GM21737 (cell line): ENCODE measurements around the gene ANKUB1.
A peak's percentile ranks its signal among the peaks of the same experiment; 100 is the strongest.
"Not testable (repeated sequence)": the region's sequence is repeated elsewhere in the genome, so short reads cannot be mapped to it uniquely, and the experiment has no call there.

Source experiments
- ATAC-seq: cut with Tn5 transposase; IDR thresholded peaks from one replicate; pipeline ENCODE4 v1.9.1; 2021; ENCODE audit warnings: mild to moderate bottlenecking, moderate library complexity; ENCODE audit not compliant: unreplicated experiment

The ANKUB1 gene, protein sequence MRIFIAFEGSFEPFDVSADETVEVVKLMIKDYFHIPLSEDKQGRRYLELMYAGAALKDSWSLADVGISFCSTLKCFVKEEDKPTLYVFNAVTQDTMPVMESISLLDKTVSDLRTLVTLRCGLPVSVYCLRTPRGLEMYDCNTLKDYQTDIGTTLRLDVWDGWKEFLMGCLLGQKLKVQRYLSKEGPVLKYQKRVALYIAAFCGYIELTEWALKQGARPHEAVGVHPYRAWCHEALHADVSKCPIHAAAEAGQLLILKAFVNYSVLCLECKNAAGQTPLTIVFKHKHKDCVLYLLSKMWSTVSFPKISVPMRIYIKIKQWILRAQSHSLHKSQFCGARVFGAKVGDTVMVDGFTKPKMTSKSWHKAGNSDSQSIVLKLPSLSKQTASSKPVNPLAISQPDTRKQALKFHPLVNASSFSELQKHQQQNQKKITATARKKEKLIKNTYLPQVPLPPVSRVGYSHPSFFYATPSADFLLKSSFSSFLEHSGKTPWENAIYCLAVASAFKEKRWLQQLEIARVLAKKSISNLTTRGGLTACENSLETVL

GRCh38 chr3:149792452-149793270 lies at the start of gene ANKUB1:
TSS of gene ANKUB1 (minus strand) at chr3:149792554. CDS start at chr3:149792366, 188 bp downstream.
- ATAC-seq: no peak

DNA sequence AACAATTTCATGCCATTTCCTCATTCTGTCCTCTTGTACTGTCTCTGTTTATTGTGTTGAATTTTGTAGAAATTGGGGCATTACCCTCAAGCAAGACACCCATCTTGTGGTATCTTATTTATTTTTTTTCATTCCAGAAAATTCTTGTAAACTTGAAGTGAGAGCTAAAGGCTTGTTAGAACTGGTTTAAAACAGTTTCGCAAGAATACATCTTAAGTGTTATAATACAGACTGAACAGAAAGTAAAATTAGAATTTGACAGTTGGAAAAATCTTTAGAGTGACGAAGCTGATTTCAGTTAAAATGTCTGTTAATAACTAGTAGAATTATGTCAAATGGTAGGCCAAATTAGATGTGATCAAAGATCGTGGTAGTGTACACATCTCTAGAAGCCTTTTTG lies 47.5 kb upstream of the ANKUB1 start:
- ATAC-seq: no peak

DNA sequence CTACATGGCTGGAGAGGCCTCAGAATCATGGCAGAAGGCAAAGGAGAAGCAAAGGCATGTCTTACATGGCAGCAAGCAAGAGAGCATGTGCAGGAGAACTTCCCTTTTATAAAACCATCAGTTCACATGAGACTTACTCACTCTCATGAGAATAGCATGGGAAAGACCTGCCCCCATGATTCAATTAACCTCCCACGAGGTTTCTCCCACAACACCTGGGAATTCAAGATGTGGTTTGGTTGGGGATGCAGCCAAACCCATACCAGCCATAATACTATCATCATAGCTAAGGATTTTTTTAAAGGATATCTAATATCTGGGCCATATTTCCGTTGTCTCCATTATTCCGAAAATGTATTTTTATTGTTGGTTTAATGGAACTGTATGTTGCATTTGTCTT lies 47.1 kb upstream of the ANKUB1 start:
- not testable (repeated sequence) for ATAC-seq

GRCh38 chr3:149838491-149838890 lies 46.1 kb upstream of the ANKUB1 start:
- not testable (repeated sequence) for ATAC-seq

GRCh38 chr3:149833241-149833640 lies 40.9 kb upstream of the ANKUB1 start:
- ATAC-seq: no peak

DNA sequence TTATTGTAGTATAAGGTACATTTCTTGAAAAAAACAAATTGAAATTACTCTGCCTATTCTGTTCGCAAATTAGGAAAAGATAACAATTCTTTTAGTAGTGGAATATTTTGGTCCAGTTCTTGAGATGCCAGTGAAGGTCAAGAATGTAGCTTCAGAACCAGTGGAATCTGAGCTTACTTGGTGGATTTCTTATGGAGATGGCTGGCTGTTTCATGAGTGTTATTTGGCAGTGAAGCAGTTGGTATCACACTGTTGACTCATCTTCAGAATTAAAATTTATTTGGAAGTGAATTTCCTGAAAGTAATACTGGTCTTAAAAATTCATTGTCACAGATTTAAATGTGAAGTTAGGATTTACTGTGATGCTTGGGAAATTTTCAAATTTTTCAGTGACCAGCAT lies 39.7 kb upstream of the ANKUB1 start:
- no peak for ATAC-seq

DNA sequence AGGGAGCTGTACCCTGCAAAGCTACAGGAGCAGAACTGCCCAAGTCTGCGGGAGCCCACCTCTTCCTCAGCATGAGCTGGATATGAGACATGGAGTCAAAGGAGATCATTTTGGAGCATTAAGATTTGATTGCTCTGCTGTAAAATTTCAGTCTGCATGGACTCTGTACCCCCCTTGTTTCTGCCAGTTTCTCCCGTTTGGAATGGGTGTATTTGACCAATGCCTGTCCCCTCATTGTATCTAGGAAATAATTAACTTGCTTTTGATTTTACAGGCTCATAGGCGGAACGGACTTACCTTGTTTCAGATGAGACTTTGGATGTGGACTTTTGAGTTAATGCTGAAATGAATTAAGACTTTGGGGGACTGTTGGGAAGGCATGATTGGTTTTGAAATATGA lies 39.0 kb upstream of the ANKUB1 start:
- no peak for ATAC-seq

DNA sequence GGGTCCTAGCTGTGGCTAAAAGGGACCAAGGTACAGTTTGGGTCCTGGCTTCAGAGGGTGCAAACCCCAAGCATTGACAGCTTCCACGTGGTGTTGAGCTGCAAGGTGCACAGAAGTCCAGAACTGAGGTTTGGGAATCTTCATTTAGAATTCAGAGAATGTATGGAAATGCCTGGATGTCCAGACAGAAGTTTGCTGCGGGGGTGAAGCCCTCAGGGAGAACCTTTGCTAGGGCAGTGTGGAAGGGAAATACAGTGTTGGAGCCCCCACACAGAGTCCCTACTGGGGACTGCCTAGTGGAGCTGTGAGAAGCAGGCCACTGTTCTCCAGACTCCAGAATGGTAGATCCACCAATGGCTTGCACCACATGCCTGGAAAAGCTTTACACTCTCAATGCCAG lies 38.5 kb upstream of the ANKUB1 start:
- no peak for ATAC-seq

DNA sequence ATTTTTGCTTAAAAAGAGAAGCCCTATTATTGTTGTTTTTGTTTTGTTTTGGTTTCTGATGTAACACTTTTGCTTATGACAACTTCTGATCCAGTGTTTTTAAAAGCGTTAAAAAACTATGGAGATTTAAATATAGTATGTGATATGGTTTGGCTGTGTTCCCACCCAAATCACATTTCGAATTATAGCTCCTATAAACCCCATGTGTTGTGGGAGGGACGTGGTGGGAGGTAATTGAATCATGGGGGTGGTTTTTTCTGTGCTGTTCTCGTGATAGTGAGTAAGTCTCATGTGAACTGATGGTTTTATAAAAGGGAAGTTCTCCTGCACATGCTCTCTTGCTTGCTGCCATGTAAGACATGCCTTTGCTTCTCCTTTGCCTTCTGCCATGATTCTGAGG lies 37.3 kb upstream of the ANKUB1 start:
- ATAC-seq: not testable (repeated sequence)

GRCh38 chr3:149828390-149828789 lies 36.0 kb upstream of the ANKUB1 start:
- ATAC-seq: no peak

GRCh38 chr3:149826636-149827035 lies 34.3 kb upstream of the ANKUB1 start:
- no peak for ATAC-seq

- no peak for ATAC-seq
These were observed 27.8 kb upstream of the ANKUB1 start for GRCh38 chr3:149820183-149820582.

GRCh38 chr3:149819432-149819831 lies 27.1 kb upstream of the ANKUB1 start:
- no peak for ATAC-seq

GRCh38 chr3:149816986-149817385 lies 24.6 kb upstream of the ANKUB1 start:
- ATAC-seq: no peak

DNA sequence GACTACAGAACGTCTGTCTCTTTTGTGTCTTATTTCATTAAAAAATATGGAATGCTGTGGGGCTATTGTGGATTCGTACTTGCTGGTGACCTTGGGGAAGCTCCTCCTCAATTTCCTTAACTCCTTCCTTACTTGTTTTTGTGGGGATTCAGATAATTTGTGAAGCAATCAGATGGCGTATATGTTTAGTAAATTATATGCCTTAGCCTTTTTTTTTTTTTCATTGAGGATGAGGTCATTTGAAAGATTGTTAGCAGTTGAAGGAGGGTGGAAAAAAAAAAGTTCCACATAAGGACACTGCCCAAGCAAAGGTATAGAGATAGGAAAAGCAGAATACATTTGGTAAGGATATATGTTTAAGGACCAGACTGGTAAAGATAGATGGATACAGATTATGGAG lies 24.0 kb upstream of the ANKUB1 start:
- no peak for ATAC-seq

DNA sequence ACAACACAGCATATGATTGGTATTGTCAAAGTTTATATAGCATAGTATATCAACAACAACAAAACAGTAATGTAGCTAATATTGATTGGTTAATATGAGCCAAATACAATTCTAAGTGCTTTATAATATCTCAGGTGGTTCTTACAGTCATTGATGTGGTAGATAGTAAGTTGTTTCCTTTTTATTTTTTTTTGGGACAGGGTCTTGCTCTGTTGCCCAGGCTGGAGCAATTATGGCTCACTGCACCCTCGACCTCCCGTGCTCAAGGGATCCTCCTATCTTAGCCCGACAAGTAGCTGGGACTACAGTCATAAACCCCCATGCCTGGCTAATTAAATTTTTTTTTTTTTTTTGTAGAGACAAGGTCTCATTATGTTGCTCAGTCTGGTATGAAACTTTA lies 23.4 kb upstream of the ANKUB1 start:
- no peak for ATAC-seq

GRCh38 chr3:149815321-149815720 lies 23.0 kb upstream of the ANKUB1 start:
- ATAC-seq: no peak

DNA sequence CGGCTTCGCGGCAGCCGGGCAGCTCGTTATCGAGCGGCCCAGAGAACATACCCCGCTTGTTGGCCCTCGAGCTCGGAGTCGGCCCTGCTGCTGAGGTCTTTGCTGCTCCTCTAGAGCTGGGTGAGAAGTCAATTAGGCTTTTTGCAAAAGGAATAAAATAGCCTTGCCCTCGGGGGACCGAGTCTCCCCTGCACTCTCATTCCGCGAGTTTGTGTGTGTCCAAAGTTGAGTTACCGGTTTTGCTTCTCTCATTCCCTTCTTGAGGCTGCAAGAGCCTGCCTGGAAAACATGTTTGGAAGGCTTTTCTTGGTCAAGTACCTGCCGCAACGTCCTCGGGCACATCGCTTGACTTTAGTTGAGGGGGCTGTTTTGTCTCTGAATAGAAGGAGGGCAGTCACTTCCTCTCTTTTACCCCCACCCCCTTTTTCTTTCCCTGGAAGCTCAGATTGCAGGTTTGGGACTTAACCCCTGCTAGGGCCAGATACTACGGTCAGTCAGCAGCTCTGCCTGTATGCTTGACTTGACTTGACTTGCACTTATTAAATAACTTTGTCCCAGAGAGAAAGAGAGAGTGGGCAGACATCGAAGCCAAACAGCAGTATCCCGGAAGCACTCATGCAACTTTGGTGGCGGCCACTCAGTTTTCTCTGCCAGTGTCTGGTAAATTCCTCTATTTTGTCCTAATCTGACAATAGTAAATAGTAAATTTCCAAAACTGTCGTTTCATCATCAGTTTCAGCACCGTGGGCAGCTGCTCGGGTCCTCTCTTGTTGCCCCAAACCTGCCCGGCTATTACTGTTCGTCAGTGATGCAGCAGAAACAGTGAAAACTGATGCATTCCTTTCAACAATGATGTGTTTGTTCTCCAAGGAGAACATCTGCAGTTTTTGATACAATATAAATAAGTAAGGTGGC lies 21.3 kb upstream of the ANKUB1 start:
- peak; percentile 13 for ATAC-seq

- ATAC-seq: peak; percentile 92
These were observed 20.4 kb upstream of the ANKUB1 start, which contains the start of gene RNF13 for GRCh38 chr3:149812606-149813366. TSS of gene RNF13 (plus strand) at chr3:149813215. CDS start at chr3:149846027, 32,812 bp downstream.

- no peak for ATAC-seq
These were observed 19.8 kb upstream of the ANKUB1 start for GRCh38 chr3:149812165-149812605.
